HepG2 (cell line): Measurements from ENCODE around the gene MZF1. TPM values are rescaled to one million over a fixed set of nuclear protein-coding genes. Genes with fewer than 3 reads are reported as not detected.

ENCODE experiments used
- ARNT2 ChIP-seq: sonication (generic); formaldehyde crosslinking; IDR thresholded peaks from 2 replicates; pipeline ENCODE4 v1.8.0; 2022; ENCODE audit warnings: mild to moderate bottlenecking, low read depth, missing genetic modification reagents, moderate library complexity
- BCL6 ChIP-seq: IDR thresholded peaks from 2 replicates; pipeline ENCODE4 v1.6.1; 2016; ENCODE audit warnings: missing genetic modification reagents, missing compliant biosample characterization
- EP300 ChIP-seq, 3 experiments: sonication (generic) in 1 of 3; formaldehyde crosslinking in 1 of 3; IDR thresholded peaks; 2 replicates each; pipeline versions ENCODE4 v1.5.1 to v1.6.1; 2011 to 2020; ENCODE audit warnings: low read depth in 2 of 3, low read length in 2 of 3, borderline replicate concordance in 1 of 3, improper control_type of control experiment in 1 of 3, mild to moderate bottlenecking in 1 of 3, missing genetic modification reagents in 1 of 3, moderate library complexity in 1 of 3
- KDM2A ChIP-seq: sonication (generic); formaldehyde crosslinking; IDR thresholded peaks from 2 replicates; pipeline ENCODE4 v1.4.0; 2020; ENCODE audit warnings: low read depth, missing genetic modification reagents, borderline replicate concordance
- PRMT3 ChIP-seq: sonication (generic); formaldehyde crosslinking; IDR thresholded peaks from 2 replicates; pipeline ENCODE4 v1.8.1; 2022; ENCODE audit warnings: low read depth, mild to moderate bottlenecking, moderate library complexity, missing genetic modification reagents, borderline replicate concordance
- SMAD9 ChIP-seq: sonication (generic); formaldehyde crosslinking; IDR thresholded peaks from 2 replicates; pipeline ENCODE4 v1.5.1; 2020; ENCODE audit warnings: mild to moderate bottlenecking, missing genetic modification reagents
- SOX6 ChIP-seq, 2 experiments: fragments of 450-650 bp in 1 of 2; sonication (generic) in 1 of 2; formaldehyde crosslinking in 1 of 2; IDR thresholded peaks; 2 replicates each; pipeline versions ENCODE4 v1.4.0 to v1.6.1; 2017 to 2020; ENCODE audit warnings: antibody characterized with exemption in 1 of 2, mild to moderate bottlenecking in 1 of 2, missing genetic modification reagents in 1 of 2
- SRF ChIP-seq: IDR thresholded peaks from 2 replicates; pipeline ENCODE4 v1.6.1; 2011; ENCODE audit warnings: mild to moderate bottlenecking, low read depth, low read length, moderate library complexity
- ZNF225 ChIP-seq: sonication (generic); formaldehyde crosslinking; IDR thresholded peaks from 2 replicates; pipeline ENCODE4 v1.4.0; 2020; ENCODE audit warnings: mild to moderate bottlenecking, missing genetic modification reagents
- ZNF274 ChIP-seq: sonication (generic); formaldehyde crosslinking; IDR thresholded peaks from 2 replicates; pipeline ENCODE4 v1.5.1; 2020; ENCODE audit warnings: mild to moderate bottlenecking, missing genetic modification reagents
- ZNF430 ChIP-seq: sonication (generic); formaldehyde crosslinking; IDR thresholded peaks from 2 replicates; pipeline ENCODE4 v1.9.0; 2021; ENCODE audit warnings: mild to moderate bottlenecking, missing genetic modification reagents
- ZNF607 ChIP-seq: sonication (generic); formaldehyde crosslinking; IDR thresholded peaks from 2 replicates; pipeline ENCODE4 v1.5.1; 2020; ENCODE audit warnings: missing genetic modification reagents, mild to moderate bottlenecking, borderline replicate concordance
- ZNF75D ChIP-seq: sonication (generic); formaldehyde crosslinking; IDR thresholded peaks from 2 replicates; pipeline ENCODE4 v1.8.1; 2023; ENCODE audit warnings: missing genetic modification reagents, mild to moderate bottlenecking, borderline replicate concordance
- polyA plus RNA-seq, 8 experiments: library from polyadenylated mRNA; depleted of rRNA in 3 of 8; stranded (reverse) in 7 of 8; unstranded in 1 of 8; fragments of >200 nt; fragmentation: Illumina TruSeq in 4 of 8; extraction: Trizol in 4 of 8; gene quantifications; 2 replicates each; pipeline versions ENCODE4 v1.2.1 to v1.2.3, GENCODE V29; 2011 to 2016; ENCODE audit warnings: low read depth in 4 of 8, missing spikeins in 1 of 8, mixed read lengths in 1 of 8; ENCODE audit not compliant: insufficient read depth in 1 of 8
- total RNA-seq, 5 experiments: library from RNA; depleted of rRNA; stranded (reverse); fragments of >200 nt; fragmentation: Illumina TruSeq; extraction: Trizol; gene quantifications; 2 replicates each; pipeline ENCODE4 v1.2.3, GENCODE V29; 2016; ENCODE audit warnings: low read depth in 1 of 5
- TF ChIP-seq, protein P1 (sequence below): sonication (generic); formaldehyde crosslinking; IDR thresholded peaks from 2 replicates; pipeline ENCODE4 v1.4.0; 2020; ENCODE audit warnings: missing genetic modification reagents, borderline replicate concordance
- TF ChIP-seq, protein P2 (sequence below): sonication (generic); formaldehyde crosslinking; IDR thresholded peaks from 2 replicates; pipeline ENCODE4 v1.4.0; 2020; ENCODE audit warnings: missing genetic modification reagents; ENCODE audit errors: not compliant biosample characterization
- TF ChIP-seq, protein P3 (sequence below): sonication (generic); formaldehyde crosslinking; IDR thresholded peaks from 2 replicates; pipeline ENCODE4 v1.5.0; 2020; ENCODE audit warnings: missing genetic modification reagents
- TF ChIP-seq, protein P4 (sequence below), 2 experiments: sonication (generic) in 1 of 2; formaldehyde crosslinking in 1 of 2; IDR thresholded peaks; 2 replicates each; pipeline versions ENCODE4 v1.5.1 to v1.6.1; 2011 to 2020; ENCODE audit warnings: borderline replicate concordance in 1 of 2, low read depth in 1 of 2, low read length in 1 of 2, mild to moderate bottlenecking in 1 of 2, missing genetic modification reagents in 1 of 2, moderate library complexity in 1 of 2
- TF ChIP-seq, protein P5 (sequence below): sonication (generic); formaldehyde crosslinking; conservative IDR thresholded peaks from 2 replicates; pipeline ENCODE4 v1.4.0; 2020; ENCODE audit warnings: missing genetic modification reagents

MZF1 gene
- total and polyA plus RNA-seq, 2 of the 13 experiments (the other 11 are each of a cell fraction or from before 2014, with no cell fraction given) = 3.1 to 8.1 TPM

DNA sequence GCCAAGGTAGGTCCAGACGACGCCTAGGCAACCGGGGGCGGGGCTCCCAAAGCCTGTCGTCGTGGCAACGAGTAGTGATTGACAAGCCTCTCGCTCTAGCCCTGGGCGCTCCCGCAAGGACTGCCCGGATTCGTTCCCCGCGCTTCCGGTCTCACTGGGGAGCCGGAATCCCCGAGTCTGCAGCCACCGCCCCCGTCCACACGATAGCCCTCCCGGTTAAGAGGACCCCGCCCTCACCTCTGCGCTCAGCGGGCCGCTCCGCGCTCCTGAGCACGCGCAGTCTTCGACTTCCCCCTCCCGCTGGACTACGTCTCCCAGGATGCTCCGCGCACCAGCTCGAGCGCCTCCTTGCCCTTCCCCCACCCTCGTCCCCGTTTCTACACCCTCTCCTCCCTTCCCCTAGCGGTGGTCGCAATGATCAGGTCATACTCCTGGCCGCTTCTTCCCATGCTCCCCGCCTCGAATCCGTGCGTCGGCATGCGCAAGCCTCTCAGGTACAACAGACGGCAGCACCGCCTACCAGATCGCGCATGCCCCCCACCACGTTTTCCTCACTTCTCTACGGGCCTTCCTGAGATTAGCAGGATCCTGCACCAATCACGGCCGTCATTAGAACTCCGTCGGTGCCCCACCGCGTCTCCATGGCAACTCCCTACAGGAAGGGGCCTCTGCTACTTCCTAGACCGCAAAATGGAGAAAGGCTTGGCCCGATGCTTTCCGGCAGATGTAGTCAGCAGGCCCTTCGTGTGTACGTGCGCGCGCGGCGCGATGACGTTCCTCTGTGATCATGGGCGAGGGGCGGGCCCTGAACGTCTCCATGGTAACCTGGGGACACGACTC lies at the start of gene MZF1 (continued):
- TF ChIP-seq, protein P1, sequence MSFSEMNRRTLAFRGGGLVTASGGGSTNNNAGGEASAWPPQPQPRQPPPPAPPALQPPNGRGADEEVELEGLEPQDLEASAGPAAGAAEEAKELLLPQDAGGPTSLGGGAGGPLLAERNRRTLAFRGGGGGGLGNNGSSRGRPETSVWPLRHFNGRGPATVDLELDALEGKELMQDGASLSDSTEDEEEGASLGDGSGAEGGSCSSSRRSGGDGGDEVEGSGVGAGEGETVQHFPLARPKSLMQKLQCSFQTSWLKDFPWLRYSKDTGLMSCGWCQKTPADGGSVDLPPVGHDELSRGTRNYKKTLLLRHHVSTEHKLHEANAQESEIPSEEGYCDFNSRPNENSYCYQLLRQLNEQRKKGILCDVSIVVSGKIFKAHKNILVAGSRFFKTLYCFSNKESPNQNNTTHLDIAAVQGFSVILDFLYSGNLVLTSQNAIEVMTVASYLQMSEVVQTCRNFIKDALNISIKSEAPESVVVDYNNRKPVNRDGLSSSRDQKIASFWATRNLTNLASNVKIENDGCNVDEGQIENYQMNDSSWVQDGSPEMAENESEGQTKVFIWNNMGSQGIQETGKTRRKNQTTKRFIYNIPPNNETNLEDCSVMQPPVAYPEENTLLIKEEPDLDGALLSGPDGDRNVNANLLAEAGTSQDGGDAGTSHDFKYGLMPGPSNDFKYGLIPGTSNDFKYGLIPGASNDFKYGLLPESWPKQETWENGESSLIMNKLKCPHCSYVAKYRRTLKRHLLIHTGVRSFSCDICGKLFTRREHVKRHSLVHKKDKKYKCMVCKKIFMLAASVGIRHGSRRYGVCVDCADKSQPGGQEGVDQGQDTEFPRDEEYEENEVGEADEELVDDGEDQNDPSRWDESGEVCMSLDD (CRISPR knock-in tag) = no peak
- no peak for TF ChIP-seq PRMT3 (CRISPR knock-in tag)
- 0 out of 2 replicates have a peak, but pooled peaks have one; percentile 5 for TF ChIP-seq BCL6 (CRISPR knock-in tag)
- peak in 1 of 2 experiments; percentile 44; a peak in 1 of 4 replicates for TF ChIP-seq EP300 (IDR thresholded peaks at IDR 0.05; ENCODE audit: low read depth in 2 of 2, low read length in 2 of 2)
- TF ChIP-seq EP300 (CRISPR knock-in tag; IDR thresholded peaks at IDR 0.05; ENCODE audit: borderline replicate concordance) = peak; percentile 65
- TF ChIP-seq ZNF75D = no peak
- TF ChIP-seq, protein P2, sequence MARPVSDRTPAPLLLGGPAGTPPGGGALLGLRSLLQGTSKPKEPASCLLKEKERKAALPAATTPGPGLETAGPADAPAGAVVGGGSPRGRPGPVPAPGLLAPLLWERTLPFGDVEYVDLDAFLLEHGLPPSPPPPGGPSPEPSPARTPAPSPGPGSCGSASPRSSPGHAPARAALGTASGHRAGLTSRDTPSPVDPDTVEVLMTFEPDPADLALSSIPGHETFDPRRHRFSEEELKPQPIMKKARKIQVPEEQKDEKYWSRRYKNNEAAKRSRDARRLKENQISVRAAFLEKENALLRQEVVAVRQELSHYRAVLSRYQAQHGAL (CRISPR knock-in tag) = no peak
- TF ChIP-seq ARNT2 (CRISPR knock-in tag) = peak; percentile 51
- TF ChIP-seq, protein P3, sequence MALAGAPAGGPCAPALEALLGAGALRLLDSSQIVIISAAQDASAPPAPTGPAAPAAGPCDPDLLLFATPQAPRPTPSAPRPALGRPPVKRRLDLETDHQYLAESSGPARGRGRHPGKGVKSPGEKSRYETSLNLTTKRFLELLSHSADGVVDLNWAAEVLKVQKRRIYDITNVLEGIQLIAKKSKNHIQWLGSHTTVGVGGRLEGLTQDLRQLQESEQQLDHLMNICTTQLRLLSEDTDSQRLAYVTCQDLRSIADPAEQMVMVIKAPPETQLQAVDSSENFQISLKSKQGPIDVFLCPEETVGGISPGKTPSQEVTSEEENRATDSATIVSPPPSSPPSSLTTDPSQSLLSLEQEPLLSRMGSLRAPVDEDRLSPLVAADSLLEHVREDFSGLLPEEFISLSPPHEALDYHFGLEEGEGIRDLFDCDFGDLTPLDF (CRISPR knock-in tag) = no peak; the same call in 1 of the 2 replicates
- TF ChIP-seq KDM2A (CRISPR knock-in tag) = peak; percentile 95
- no peak for TF ChIP-seq SMAD9 (CRISPR knock-in tag)
- TF ChIP-seq, protein P4, sequence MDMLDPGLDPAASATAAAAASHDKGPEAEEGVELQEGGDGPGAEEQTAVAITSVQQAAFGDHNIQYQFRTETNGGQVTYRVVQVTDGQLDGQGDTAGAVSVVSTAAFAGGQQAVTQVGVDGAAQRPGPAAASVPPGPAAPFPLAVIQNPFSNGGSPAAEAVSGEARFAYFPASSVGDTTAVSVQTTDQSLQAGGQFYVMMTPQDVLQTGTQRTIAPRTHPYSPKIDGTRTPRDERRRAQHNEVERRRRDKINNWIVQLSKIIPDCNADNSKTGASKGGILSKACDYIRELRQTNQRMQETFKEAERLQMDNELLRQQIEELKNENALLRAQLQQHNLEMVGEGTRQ (IDR thresholded peaks at IDR 0.05; ENCODE audit: low read depth, low read length) = no peak
- TF ChIP-seq, protein P4 (CRISPR knock-in tag; IDR thresholded peaks at IDR 0.05; ENCODE audit: borderline replicate concordance) = peak; percentile 11; the same call in 1 of the 2 replicates
- TF ChIP-seq, protein P5, sequence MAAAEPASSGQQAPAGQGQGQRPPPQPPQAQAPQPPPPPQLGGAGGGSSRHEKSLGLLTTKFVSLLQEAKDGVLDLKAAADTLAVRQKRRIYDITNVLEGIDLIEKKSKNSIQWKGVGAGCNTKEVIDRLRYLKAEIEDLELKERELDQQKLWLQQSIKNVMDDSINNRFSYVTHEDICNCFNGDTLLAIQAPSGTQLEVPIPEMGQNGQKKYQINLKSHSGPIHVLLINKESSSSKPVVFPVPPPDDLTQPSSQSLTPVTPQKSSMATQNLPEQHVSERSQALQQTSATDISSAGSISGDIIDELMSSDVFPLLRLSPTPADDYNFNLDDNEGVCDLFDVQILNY (CRISPR knock-in tag) = no peak; the same call in 1 of the 2 replicates
- no peak for TF ChIP-seq SRF
- peak; percentile 85; the same call in 1 of the 2 replicates for TF ChIP-seq ZNF607
- TF ChIP-seq ZNF225 = peak; percentile 65; the same call in 1 of the 2 replicates
- TF ChIP-seq ZNF430 (CRISPR knock-in tag) = no peak
- TF ChIP-seq SOX6 (IDR thresholded peaks at IDR 0.05) = no peak
- peak; percentile 55; the same call in 1 of the 2 replicates for TF ChIP-seq SOX6 (CRISPR knock-in tag; IDR thresholded peaks at IDR 0.05)
- TF ChIP-seq ZNF274 = peak; percentile 76; the same call in 1 of the 2 replicates
